Suprapubic skin (tissue), 4 donors: ENCODE measurements around the gene ANKS1A.

ENCODE experiments used
- CTCF ChIP-seq, 2 donors: fragments of 200-600 bp in 1 of 2; fragments of 450-650 bp in 1 of 2; sonication (generic) in 1 of 2; IDR thresholded peaks; one replicate each; pipeline ENCODE4 v1.5.1; 2016 to 2019; ENCODE audit warnings: antibody characterized with exemption in 2 of 2, mild to moderate bottlenecking in 1 of 2, moderate library complexity in 1 of 2
- EP300 ChIP-seq: sonication (generic); formaldehyde crosslinking; IDR thresholded peaks from one replicate; pipeline ENCODE4 v1.6.1; 2017; ENCODE audit warnings: antibody characterized with exemption
- POLR2AphosphoS5 ChIP-seq, 3 donors: sonication (generic); formaldehyde crosslinking; IDR thresholded peaks; one replicate each; pipeline ENCODE4 v1.6.1; 2017; ENCODE audit warnings: antibody characterized with exemption in 3 of 3

- no peak for TF ChIP-seq EP300
- no peak for TF ChIP-seq CTCF (IDR thresholded peaks at IDR 0.05)
- no peak for TF ChIP-seq POLR2AphosphoS5 (IDR thresholded peaks at IDR 0.05)
Observed at GRCh38 chr6:35036828-35037663, 148.0 kb downstream of the ANKS1A start.
